Prostate gland (tissue), 2 donors: ENCODE measurements around the gene DHH. TPM values are rescaled to one million over a fixed set of nuclear protein-coding genes. Genes with fewer than 3 reads are reported as not detected.

Experiments
- DNase-seq: peaks from one replicate; pipeline ENCODE4 v3.0.0-alpha.2; 2019; ENCODE audit warnings: low spot score
- H3K27ac ChIP-seq, 2 donors: fragments of 200-600 bp; sonication (generic); 2 replicates each; pipeline ENCODE4 v1.5.1; 2017 to 2019
- H3K27me3 ChIP-seq: fragments of 200-600 bp; sonication (generic); replicated peaks from 2 replicates; pipeline ENCODE4 v1.5.1; 2019; ENCODE audit not compliant: insufficient read depth
- H3K36me3 ChIP-seq, 2 donors: fragments of 200-600 bp; sonication (generic); 1 replicate in 1 of 2; 2 replicates in 1 of 2; pipeline versions ENCODE4 v1.5.1 to v1.8.1; 2017 to 2019
- H3K4me1 ChIP-seq: fragments of 200-600 bp; sonication (generic); replicated peaks from 2 replicates; pipeline ENCODE4 v1.5.1; 2019
- H3K4me3 ChIP-seq, 2 donors: fragments of 200-600 bp; sonication (generic); 2 replicates each; pipeline ENCODE4 v1.5.1; 2017 to 2019
- H3K9me3 ChIP-seq: fragments of 200-600 bp; sonication (generic); 2 replicates; pipeline ENCODE4 v1.5.1; 2017
- POLR2A ChIP-seq: fragments of 450-650 bp; IDR thresholded peaks from one replicate; pipeline ENCODE4 v1.6.1; 2016; ENCODE audit warnings: antibody characterized with exemption, mild to moderate bottlenecking
- POLR2AphosphoS5 ChIP-seq: sonication (generic); formaldehyde crosslinking; IDR thresholded peaks from one replicate; pipeline ENCODE4 v1.6.1; 2017; ENCODE audit warnings: antibody characterized with exemption
- WGBS: methylation state at CpG from one replicate; pipeline ENCODE4 v1.1.5; 2018; 5-methylcytosine and 5-hydroxymethylcytosine counted together
- intact Hi-C: fragments of 100-400 bp; cut with DNase I; formaldehyde crosslinking; loops from one replicate; pipeline ENCODE4 v1.14.2; 2022
- total RNA-seq, 2 donors: library from RNA; depleted of rRNA; stranded (reverse); fragments of >200 nt; gene quantifications; one replicate each; pipeline ENCODE4 v1.1.0, GENCODE V29; 2016
- TF ChIP-seq, protein P1 (sequence below), 4 experiments: fragments of 200-600 bp in 2 of 4; fragments of 450-650 bp in 2 of 4; sonication (generic) in 2 of 4; IDR thresholded peaks; 1 replicate in 3 of 4; 2 replicates in 1 of 4; pipeline ENCODE4 v1.5.1; 2016 to 2019; ENCODE audit warnings: antibody characterized with exemption in 4 of 4, mild to moderate bottlenecking in 2 of 4, moderate library complexity in 2 of 4

The DHH gene
- total RNA-seq, 2 donors from 2014 or later: 0.18 to 114 TPM

GRCh38 chr12:49051373-49051764 lies 43.2 kb downstream of the DHH start:
- TF ChIP-seq POLR2AphosphoS5 (no peak), POLR2A (no peak)
- TF ChIP-seq, protein P1, sequence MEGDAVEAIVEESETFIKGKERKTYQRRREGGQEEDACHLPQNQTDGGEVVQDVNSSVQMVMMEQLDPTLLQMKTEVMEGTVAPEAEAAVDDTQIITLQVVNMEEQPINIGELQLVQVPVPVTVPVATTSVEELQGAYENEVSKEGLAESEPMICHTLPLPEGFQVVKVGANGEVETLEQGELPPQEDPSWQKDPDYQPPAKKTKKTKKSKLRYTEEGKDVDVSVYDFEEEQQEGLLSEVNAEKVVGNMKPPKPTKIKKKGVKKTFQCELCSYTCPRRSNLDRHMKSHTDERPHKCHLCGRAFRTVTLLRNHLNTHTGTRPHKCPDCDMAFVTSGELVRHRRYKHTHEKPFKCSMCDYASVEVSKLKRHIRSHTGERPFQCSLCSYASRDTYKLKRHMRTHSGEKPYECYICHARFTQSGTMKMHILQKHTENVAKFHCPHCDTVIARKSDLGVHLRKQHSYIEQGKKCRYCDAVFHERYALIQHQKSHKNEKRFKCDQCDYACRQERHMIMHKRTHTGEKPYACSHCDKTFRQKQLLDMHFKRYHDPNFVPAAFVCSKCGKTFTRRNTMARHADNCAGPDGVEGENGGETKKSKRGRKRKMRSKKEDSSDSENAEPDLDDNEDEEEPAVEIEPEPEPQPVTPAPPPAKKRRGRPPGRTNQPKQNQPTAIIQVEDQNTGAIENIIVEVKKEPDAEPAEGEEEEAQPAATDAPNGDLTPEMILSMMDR (IDR thresholded peaks at IDR 0.05): no peak
- no peak overlapping the region for H3K27ac ChIP-seq
- H3K36me3 ChIP-seq: peaks cover 42 to 55% of the 10 kb centered on the region in 2 donors
- 90% methylated on average over 18 of the region's 18 CpGs for WGBS
- DNase-seq: no peak
- H3K9me3 ChIP-seq: no peaks in the 10 kb centered on the region
- no peak overlapping the region for H3K4me3 ChIP-seq
- H3K27me3 ChIP-seq: no peaks in the 10 kb centered on the region
- intact Hi-C loops: no loop called here
- peaks cover 18% of the 10 kb centered on the region for H3K4me1 ChIP-seq

DNA sequence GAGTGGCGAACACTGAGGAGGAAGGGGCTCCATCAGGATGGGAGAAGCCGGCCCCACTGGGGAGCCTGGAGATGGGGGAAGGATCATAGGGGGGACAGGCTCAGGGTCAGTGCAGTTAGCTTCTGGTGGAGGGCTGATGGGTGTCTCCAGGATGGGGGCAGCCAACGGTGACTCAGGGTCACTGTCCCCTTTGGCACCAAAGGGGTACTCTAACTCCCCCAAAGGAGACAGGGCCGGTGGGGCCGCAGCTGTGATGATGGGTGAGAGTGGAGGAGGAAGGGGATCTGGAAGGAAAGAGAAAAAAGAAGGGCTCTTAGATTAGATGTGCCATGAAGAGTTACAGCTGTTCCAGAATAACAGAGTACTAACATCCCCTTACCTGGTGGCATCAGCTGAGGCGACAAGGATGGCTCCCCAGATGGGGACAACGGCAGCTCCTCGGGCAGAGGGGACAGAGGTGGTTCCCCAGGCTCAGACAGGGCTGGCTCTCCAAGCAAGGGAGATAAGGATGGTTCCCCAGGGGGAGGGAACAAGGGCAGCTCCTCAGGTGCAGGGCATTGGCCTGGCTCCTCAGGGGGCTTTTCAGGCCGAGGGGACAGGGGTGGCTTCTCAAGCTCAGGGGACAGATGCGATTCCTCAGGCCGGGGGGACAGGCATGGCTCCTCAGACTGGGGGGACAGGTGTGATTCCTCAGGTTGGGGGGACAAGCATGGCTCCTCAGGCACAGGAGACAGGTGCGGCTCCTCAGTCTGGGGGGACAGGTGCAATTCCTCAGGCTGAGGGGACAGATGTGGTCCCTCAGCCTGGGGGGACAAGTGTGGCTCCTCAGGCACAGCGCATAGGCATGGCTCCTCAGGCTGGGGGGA lies 43.9 kb downstream of the DHH start:
- H3K27ac ChIP-seq: no peak overlapping the region
- peaks cover 13% of the 10 kb centered on the region for H3K4me1 ChIP-seq
- no peaks in the 10 kb centered on the region for H3K27me3 ChIP-seq
- no peak overlapping the region for H3K4me3 ChIP-seq
- intact Hi-C loops: no loop called here
- H3K9me3 ChIP-seq: no peaks in the 10 kb centered on the region
- 90% methylated on average over 13 of the region's 13 CpGs for WGBS
- peaks cover 45 to 61% of the 10 kb centered on the region in 2 donors for H3K36me3 ChIP-seq
- no peak for DNase-seq
- TF ChIP-seq POLR2A (no peak), POLR2AphosphoS5 (no peak)
- TF ChIP-seq, protein P1 (IDR thresholded peaks at IDR 0.05): no peak

DNA sequence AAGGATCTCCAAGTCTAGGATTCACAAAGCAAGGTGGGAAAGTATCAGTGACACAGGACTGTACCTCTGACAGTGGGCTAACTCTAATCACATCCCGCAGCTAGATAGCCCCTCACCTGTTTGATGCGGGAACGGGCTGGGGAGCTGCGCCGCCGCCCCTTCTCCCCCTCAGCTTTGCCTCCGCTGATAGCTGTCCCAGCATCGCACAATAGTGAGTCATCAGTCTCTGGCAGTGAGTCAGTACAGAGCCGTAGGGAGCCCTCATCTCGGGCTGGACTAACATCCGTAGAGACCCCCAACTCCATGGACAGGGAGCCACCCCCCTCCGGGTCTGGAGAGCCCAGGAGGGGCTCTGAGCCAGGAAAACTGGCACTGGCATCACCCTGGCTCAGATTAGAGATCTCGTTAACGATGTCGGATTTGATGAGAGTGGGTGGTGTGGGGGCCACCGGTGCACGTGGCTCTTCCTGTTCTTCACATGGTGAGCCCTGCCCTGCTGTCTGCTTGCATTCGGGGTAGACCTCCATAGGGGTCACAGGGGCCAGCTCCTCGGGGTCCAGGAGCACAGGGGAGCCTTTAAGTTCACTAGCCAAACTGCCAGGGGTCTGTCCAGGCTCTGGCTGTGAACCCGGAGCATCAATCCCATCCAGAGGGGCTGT lies 44.9 kb downstream of the DHH start:
- peaks cover 52 to 66% of the 10 kb centered on the region in 2 donors for H3K36me3 ChIP-seq
- 82% methylated on average over 20 of the region's 20 CpGs for WGBS
- TF ChIP-seq POLR2A: no peak
- TF ChIP-seq POLR2AphosphoS5: no peak
- TF ChIP-seq, protein P1 (IDR thresholded peaks at IDR 0.05): no peak

DNA sequence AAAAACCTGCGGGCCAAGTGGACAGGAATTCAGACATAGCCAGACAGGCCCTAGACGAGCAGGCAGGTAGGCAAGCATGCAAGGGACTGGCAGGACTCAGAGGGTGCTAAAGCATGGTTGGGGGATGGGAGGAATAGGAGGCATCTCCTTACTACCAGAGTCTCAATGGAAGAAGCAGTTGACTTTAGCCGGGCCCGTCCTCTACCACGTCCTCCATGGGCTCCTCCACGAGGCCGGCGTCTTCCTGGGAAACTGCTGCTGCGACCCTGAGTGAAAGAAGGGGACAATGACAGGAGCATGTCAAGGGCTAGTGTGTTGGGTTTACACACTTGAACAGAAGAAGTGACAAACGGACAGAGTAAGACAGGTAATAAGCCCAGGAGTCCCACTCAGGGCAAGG lies 45.6 kb downstream of the DHH start:
- intact Hi-C loops: no loop called here
- no peak for DNase-seq
- Histone ChIP-seq H3K9me3 (no peaks in the 10 kb centered on the region), H3K27ac (no peak overlapping the region), H3K27me3 (no peaks in the 10 kb centered on the region), H3K4me1 (no peaks in the 10 kb centered on the region), H3K4me3 (no peak overlapping the region), H3K36me3 (peaks cover 54 to 70% of the 10 kb centered on the region in 2 donors)
- TF ChIP-seq POLR2A: no peak
- TF ChIP-seq, protein P1 (IDR thresholded peaks at IDR 0.05): no peak
- TF ChIP-seq POLR2AphosphoS5: no peak
- WGBS: 93% methylated on average over 10 of the region's 10 CpGs

More for the DNA sequence above, 44.9 kb downstream of the DHH start:
- Histone ChIP-seq H3K4me3 (no peak overlapping the region), H3K27ac (no peak overlapping the region), H3K9me3 (no peaks in the 10 kb centered on the region), H3K27me3 (no peaks in the 10 kb centered on the region), H3K4me1 (peaks cover 2% of the 10 kb centered on the region)
- intact Hi-C loops: no loop called here
- DNase-seq: no peak
